Hepatocyte (in vitro differentiated cells): Measurements from ENCODE around the gene PEX26. TPM values are rescaled to one million over a fixed set of nuclear protein-coding genes. Genes with fewer than 3 reads are reported as not detected.
"Not testable (repeated sequence)": the region's sequence is repeated elsewhere in the genome, so short reads cannot be mapped to it uniquely, and the experiment has no call there.

Source experiments
- DNase-seq: peaks from one replicate; pipeline ENCODE4 v3.0.0-alpha.2; 2016; ENCODE audit warnings: low spot score
- H2AFZ ChIP-seq: fragments of 200-600 bp; sonication (generic); 2 replicates; pipeline ENCODE4 v1.6.0; 2016; ENCODE audit warnings: antibody characterized with exemption, mild to moderate bottlenecking
- H3K27ac ChIP-seq: fragments of 200-600 bp; sonication (generic); 2 replicates; pipeline ENCODE4 v1.5.1; 2016; ENCODE audit warnings: mild to moderate bottlenecking
- H3K27me3 ChIP-seq: fragments of 200-600 bp; sonication (generic); 2 replicates; pipeline ENCODE4 v1.6.1; 2016
- H3K36me3 ChIP-seq: fragments of 200-600 bp; sonication (generic); replicated peaks from 2 replicates; pipeline ENCODE4 v1.5.1; 2016; ENCODE audit warnings: low read depth; ENCODE audit not compliant: insufficient read depth
- H3K4me1 ChIP-seq: fragments of 200-600 bp; sonication (generic); 2 replicates; pipeline ENCODE4 v1.5.1; 2016; ENCODE audit warnings: mild to moderate bottlenecking, moderate library complexity; ENCODE audit not compliant: insufficient read depth
- H3K4me2 ChIP-seq: fragments of 200-600 bp; sonication (generic); 2 replicates; pipeline ENCODE4 v1.6.0; 2016
- H3K4me3 ChIP-seq: fragments of 200-600 bp; sonication (generic); 2 replicates; pipeline ENCODE4 v1.5.1; 2016; ENCODE audit warnings: mild to moderate bottlenecking
- H3K79me2 ChIP-seq: fragments of 200-600 bp; sonication (generic); 2 replicates; pipeline ENCODE4 v1.6.0; 2017; ENCODE audit warnings: mild to moderate bottlenecking
- H3K9me2 ChIP-seq: fragments of 200-600 bp; sonication (generic); replicated peaks from 2 replicates; pipeline ENCODE4 v1.6.0; 2017; ENCODE audit warnings: mild to moderate bottlenecking; ENCODE audit not compliant: insufficient read depth
- H3K9me3 ChIP-seq: fragments of 200-600 bp; sonication (generic); 2 replicates; pipeline ENCODE4 v1.5.1; 2016; ENCODE audit warnings: low read depth, mild to moderate bottlenecking
- H4K20me1 ChIP-seq: fragments of 200-600 bp; sonication (generic); 2 replicates; pipeline ENCODE4 v1.6.0; 2016; ENCODE audit warnings: mild to moderate bottlenecking; ENCODE audit not compliant: insufficient read depth, poor library complexity, severe bottlenecking
- EZH2 ChIP-seq: fragments of 200-600 bp; sonication (generic); IDR thresholded peaks from 2 replicates; pipeline ENCODE4 v1.6.1; 2016; ENCODE audit warnings: antibody characterized with exemption, mild to moderate bottlenecking, borderline replicate concordance
- EZH2phosphoT487 ChIP-seq: fragments of 200-600 bp; sonication (generic); IDR thresholded peaks from one replicate; pipeline ENCODE4 v1.6.1; 2018; ENCODE audit warnings: antibody characterized with exemption, mild to moderate bottlenecking, low read depth, moderate library complexity; ENCODE audit not compliant: unreplicated experiment, severe bottlenecking
- WGBS: methylation state at CpG from one replicate; pipeline ENCODE4 v1.1.6; 2016; ENCODE audit warnings: low lambda C conversion rate; ENCODE audit errors: missing lambda C conversion rate; 5-methylcytosine and 5-hydroxymethylcytosine counted together
- polyA plus RNA-seq: library from polyadenylated mRNA; unstranded; fragments of >200 nt; fragmentation: Nextera tagmentation; extraction: Ambion mirVana; gene quantifications from 2 replicates; pipeline ENCODE4 v1.2.1, GENCODE V29; 2016
- total RNA-seq: library from RNA; depleted of rRNA; stranded (reverse); fragments of >200 nt; gene quantifications from 2 replicates; pipeline ENCODE4 v1.2.3, GENCODE V29; 2014
- TF ChIP-seq, protein P1 (sequence below): fragments of 200-600 bp; sonication (generic); IDR thresholded peaks from 2 replicates; pipeline ENCODE4 v1.5.1; 2016; ENCODE audit warnings: antibody characterized with exemption, mild to moderate bottlenecking; ENCODE audit not compliant: poor library complexity

The PEX26 gene
- total and polyA plus RNA-seq, 2 experiments from 2014 or later: 5.4 to 30.9 TPM

DNA sequence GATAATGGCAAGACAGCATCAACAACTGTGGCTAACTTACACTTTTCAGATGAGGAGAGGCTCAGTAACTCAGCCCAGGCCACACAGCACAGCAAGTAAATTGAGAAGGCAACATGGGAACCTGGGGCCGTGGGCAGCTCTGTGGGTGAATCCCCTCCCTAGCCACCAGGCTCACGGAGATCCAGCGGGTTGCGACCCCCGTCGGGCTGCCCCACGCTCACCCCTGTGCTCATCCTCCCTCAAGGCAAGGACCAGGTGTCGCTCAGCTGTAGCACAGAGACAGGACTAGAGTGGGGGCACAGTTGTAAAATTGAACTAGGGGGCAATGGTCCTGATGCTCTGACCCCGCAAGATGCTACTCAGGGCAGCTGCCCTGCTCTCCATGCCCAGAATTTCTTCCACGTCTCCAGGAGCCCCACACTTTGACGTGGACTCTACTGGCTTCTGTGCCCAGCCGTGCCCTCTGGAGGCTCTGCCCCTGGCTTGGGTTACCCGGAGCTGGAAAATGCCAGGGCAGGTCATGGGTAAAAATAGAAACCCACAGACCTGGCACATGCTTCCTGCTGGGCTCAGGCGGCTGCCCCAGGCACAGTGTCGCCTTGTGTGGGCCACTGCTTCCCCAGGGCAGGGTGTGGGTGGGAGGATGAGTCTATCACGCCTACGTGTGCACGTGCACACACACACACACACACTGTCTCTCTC, 41.8 kb downstream of the PEX26 start:
- Histone ChIP-seq H3K4me1 (no peaks in the 10 kb centered on the region), H3K79me2 (no peaks in the 10 kb centered on the region), H3K27me3 (no peaks in the 10 kb centered on the region), H3K4me2 (no peak overlapping the region), H3K9me2 (no peaks in the 10 kb centered on the region), H3K9me3 (no peaks in the 10 kb centered on the region), H3K4me3 (no peak overlapping the region), H2AFZ (no peak overlapping the region), H4K20me1 (no peaks in the 10 kb centered on the region), H3K27ac (no peak overlapping the region), H3K36me3 (no peaks in the 10 kb centered on the region)
- no peak for DNase-seq
- no peak for TF ChIP-seq EZH2
- TF ChIP-seq EZH2phosphoT487: no peak
- TF ChIP-seq, protein P1, sequence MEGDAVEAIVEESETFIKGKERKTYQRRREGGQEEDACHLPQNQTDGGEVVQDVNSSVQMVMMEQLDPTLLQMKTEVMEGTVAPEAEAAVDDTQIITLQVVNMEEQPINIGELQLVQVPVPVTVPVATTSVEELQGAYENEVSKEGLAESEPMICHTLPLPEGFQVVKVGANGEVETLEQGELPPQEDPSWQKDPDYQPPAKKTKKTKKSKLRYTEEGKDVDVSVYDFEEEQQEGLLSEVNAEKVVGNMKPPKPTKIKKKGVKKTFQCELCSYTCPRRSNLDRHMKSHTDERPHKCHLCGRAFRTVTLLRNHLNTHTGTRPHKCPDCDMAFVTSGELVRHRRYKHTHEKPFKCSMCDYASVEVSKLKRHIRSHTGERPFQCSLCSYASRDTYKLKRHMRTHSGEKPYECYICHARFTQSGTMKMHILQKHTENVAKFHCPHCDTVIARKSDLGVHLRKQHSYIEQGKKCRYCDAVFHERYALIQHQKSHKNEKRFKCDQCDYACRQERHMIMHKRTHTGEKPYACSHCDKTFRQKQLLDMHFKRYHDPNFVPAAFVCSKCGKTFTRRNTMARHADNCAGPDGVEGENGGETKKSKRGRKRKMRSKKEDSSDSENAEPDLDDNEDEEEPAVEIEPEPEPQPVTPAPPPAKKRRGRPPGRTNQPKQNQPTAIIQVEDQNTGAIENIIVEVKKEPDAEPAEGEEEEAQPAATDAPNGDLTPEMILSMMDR: no peak
- WGBS: 94% methylated on average over 18 of the region's 18 CpGs

DNA sequence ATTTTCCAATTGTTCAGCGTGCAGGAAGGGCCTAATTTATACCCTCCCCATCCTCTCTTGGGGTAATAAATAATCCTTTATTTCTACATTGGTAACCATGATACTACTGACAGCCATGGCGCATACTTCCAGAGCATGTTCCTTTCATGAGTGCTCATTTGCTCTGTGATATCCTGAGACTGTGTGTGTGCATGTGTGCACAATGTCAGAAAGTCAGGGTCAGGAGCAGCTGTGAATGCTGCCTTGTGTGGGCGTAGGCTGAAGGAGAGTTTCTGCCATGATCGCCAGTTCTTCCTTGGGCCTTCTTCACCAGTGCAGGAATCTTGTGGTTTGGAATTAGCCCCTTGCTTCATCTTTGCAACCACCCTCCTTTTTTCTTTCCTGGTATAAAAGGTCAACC, 43.1 kb downstream of the PEX26 start:
- Histone ChIP-seq H3K4me1 (no peaks in the 10 kb centered on the region), H3K4me2 (no peak overlapping the region), H3K9me3 (no peaks in the 10 kb centered on the region), H3K79me2 (no peaks in the 10 kb centered on the region), H3K27ac (no peak overlapping the region), H3K27me3 (no peaks in the 10 kb centered on the region), H3K9me2 (no peaks in the 10 kb centered on the region), H3K36me3 (no peaks in the 10 kb centered on the region), H2AFZ (no peak overlapping the region), H4K20me1 (no peaks in the 10 kb centered on the region), H3K4me3 (no peak overlapping the region)
- TF ChIP-seq, protein P1: no peak
- TF ChIP-seq EZH2: no peak
- TF ChIP-seq EZH2phosphoT487: no peak
- DNase-seq: no peak
- WGBS: 95% methylated on average over 4 of the region's 4 CpGs

DNA sequence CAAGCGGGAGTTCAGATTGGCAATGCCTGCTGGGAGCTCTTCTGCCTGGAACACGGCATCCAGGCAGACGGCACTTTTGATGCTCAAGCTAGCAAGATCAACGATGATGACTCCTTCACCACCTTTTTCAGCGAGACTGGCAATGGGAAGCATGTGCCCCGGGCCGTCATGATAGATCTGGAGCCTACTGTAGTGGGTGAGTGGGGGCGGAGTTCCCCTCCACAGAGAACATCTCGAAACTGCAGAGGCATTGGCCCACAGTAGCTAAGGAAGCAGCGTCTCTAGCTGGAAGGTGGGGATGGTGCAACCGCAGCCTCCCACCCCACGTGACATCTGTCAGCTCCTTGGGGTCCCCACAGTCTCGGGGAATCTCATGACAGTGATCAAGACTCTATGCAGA, 43.7 kb downstream of the PEX26 start:
- no peaks in the 10 kb centered on the region for H3K79me2 ChIP-seq

DNA sequence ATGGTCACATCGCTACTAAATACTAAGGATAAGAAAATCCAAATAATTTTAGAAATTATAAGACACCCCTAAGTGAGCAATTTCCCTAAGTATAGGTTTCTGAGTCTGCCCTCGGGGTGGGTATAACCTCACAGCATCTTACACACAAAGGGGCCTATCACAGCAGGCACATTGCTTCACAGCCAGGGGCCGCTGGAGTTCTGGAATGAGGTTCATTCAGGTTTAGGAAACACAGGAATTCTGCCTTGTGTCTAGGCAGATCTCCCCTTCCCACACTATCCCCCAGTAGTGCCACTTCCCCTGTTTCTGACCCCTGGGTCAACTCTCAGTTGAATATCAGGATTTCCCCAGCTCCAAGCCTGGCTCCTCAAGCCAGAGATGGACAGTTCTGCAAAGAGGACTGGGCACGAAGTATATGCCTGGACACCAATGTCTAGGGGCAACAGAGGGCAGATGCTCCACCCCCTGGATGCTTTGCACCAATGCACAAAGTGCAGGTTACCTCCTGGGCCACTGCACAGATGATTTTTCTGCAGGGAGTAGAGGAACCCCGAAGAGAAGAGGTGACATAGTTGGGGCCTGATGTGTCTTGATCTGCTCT, 44.3 kb downstream of the PEX26 start:
- 83% methylated on average over 5 of the region's 5 CpGs for WGBS
- Histone ChIP-seq H3K36me3 (no peaks in the 10 kb centered on the region), H3K4me3 (no peak overlapping the region), H3K27ac (no peak overlapping the region), H2AFZ (no peak overlapping the region), H4K20me1 (no peaks in the 10 kb centered on the region), H3K4me1 (no peaks in the 10 kb centered on the region), H3K9me2 (no peaks in the 10 kb centered on the region), H3K4me2 (no peak overlapping the region), H3K27me3 (no peaks in the 10 kb centered on the region), H3K79me2 (no peaks in the 10 kb centered on the region), H3K9me3 (no peaks in the 10 kb centered on the region)
- TF ChIP-seq, protein P1: peak; percentile 4
- no peak for TF ChIP-seq EZH2phosphoT487
- TF ChIP-seq EZH2: no peak
- DNase-seq: no peak

More for the DNA sequence above, 43.7 kb downstream of the PEX26 start:
- no peak overlapping the region for H3K4me2 ChIP-seq
- H3K9me2 ChIP-seq: no peaks in the 10 kb centered on the region
- no peak overlapping the region for H3K4me3 ChIP-seq
- no peak for TF ChIP-seq EZH2phosphoT487
- TF ChIP-seq EZH2: no peak
- H3K27me3 ChIP-seq: no peaks in the 10 kb centered on the region
- no peaks in the 10 kb centered on the region for H4K20me1 ChIP-seq
- no peak for DNase-seq
- no peaks in the 10 kb centered on the region for H3K36me3 ChIP-seq
- H3K27ac ChIP-seq: no peak overlapping the region
- no peaks in the 10 kb centered on the region for H3K9me3 ChIP-seq
- WGBS: 89% methylated on average over 13 of the region's 13 CpGs
- H3K4me1 ChIP-seq: no peaks in the 10 kb centered on the region
- no peak overlapping the region for H2AFZ ChIP-seq

DNA sequence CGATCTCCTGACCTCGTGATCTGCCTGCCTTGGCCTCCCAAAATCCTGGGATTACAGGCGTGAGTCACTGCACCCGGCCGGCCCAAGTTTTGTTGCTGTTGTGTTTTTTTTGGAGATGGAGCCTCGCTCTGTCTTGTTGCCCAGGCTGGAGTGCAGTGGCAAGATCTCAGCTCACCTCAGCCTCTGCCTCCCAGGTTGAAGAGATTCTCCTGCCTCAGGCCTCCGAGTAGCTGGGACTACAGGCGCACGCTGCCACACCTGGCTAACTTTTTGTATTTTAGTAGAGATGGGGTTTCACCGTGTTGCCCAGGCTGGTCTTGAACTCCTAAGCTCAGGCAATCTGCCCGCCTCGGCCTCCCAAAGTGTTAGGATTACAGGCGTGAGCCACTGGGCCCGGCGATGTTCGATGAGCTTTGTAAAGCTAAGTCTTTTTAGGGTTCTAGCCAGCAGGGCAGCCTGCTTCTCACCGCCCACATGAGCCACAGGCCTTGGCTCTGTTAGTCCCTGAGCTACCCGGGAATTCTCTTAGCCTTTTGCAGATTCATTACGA, 45.8 kb downstream of the PEX26 start:
- not testable (repeated sequence) for H3K36me3 ChIP-seq, H4K20me1 ChIP-seq, H3K4me1 ChIP-seq, H3K4me3 ChIP-seq, H3K27ac ChIP-seq, H2AFZ ChIP-seq, H3K9me3 ChIP-seq, H3K4me2 ChIP-seq, DNase-seq, H3K79me2 ChIP-seq, H3K27me3 ChIP-seq, H3K9me2 ChIP-seq
- WGBS: 93% methylated on average over 19 of the region's 19 CpGs
